CD4-positive, alpha-beta T cell (primary cell): ENCODE results near the gene HELZ. TPM values are rescaled to one million over a fixed set of nuclear protein-coding genes. Genes with fewer than 3 reads are reported as not detected.

ENCODE experiments used
- ATAC-seq: fragments of 200-7000 bp; cut with Tn5 transposase; one replicate; pipeline ENCODE4 v1.10.0; 2022; ENCODE audit warnings: mild to moderate bottlenecking; ENCODE audit not compliant: poor library complexity
- CTCF ChIA-PET: fragments of 350-600 bp; sonication (Branson Sonifier 250); formaldehyde crosslinking; loops from one replicate; lab custom pipeline; 2021; ENCODE audit warnings: antibody characterized with exemption, inconsistent platforms; lab: Charles Lee
- POLR2A ChIA-PET: fragments of 350-600 bp; sonication (Branson Sonifier 250); formaldehyde crosslinking; loops from one replicate; lab custom pipeline; 2021; ENCODE audit warnings: antibody characterized with exemption, inconsistent platforms; lab: Charles Lee
- DNase-seq, 14 experiments: peaks; one replicate each; pipeline ENCODE4 v3.0.0-alpha.2; 2013 to 2020; ENCODE audit warnings: mixed read lengths in 2 of 14
- H3K27ac ChIP-seq, 2 donors: one replicate each; pipeline versions ENCODE4 v1.5.1 to v1.7.0; 2013; ENCODE audit warnings: low read length in 2 of 2, low read depth in 1 of 2, mild to moderate bottlenecking in 1 of 2
- H3K27me3 ChIP-seq, 2 experiments: 1 replicate in 1 of 2; 2 replicates in 1 of 2; pipeline versions ENCODE4 v1.6.1 to v1.7.0; 2013; ENCODE audit warnings: low read length in 2 of 2, control low read depth in 1 of 2, mild to moderate bottlenecking in 1 of 2, moderate library complexity in 1 of 2; ENCODE audit not compliant: insufficient read depth in 2 of 2, control insufficient read depth in 1 of 2
- H3K36me3 ChIP-seq: one replicate; pipeline ENCODE4 v1.6.1; 2013; ENCODE audit warnings: low read length, control low read depth; ENCODE audit not compliant: insufficient read depth
- H3K4me1 ChIP-seq: one replicate; pipeline ENCODE4 v1.6.1; 2013; ENCODE audit warnings: low read length, control low read depth; ENCODE audit not compliant: insufficient read depth
- H3K4me3 ChIP-seq: one replicate; pipeline ENCODE4 v1.5.1; 2013; ENCODE audit warnings: mild to moderate bottlenecking, low read length, moderate library complexity
- H3K9me3 ChIP-seq, 2 experiments: 1 replicate in 1 of 2; 2 replicates in 1 of 2; pipeline versions ENCODE4 v1.6.1 to v1.7.0; 2013; ENCODE audit warnings: low read length in 2 of 2, mild to moderate bottlenecking in 2 of 2, control low read depth in 1 of 2, moderate library complexity in 1 of 2; ENCODE audit not compliant: control insufficient read depth in 1 of 2, insufficient read depth in 1 of 2
- H3K27ac Mint-ChIP-seq: one replicate; pipeline ENCODE4 v1.8.0; 2020; ENCODE audit warnings: mixed read lengths
- H3K27me3 Mint-ChIP-seq: one replicate; pipeline ENCODE4 v1.8.0; 2021; ENCODE audit warnings: mixed read lengths
- H3K36me3 Mint-ChIP-seq: one replicate; pipeline ENCODE4 v1.8.0; 2021; ENCODE audit warnings: low read depth, mixed read lengths
- H3K4me1 Mint-ChIP-seq: one replicate; pipeline ENCODE4 v1.8.0; 2021; ENCODE audit warnings: low read depth, mixed read lengths
- H3K4me3 Mint-ChIP-seq: one replicate; pipeline ENCODE4 v1.8.0; 2020; ENCODE audit warnings: mild to moderate bottlenecking, mixed read lengths
- H3K9me3 Mint-ChIP-seq: one replicate; pipeline ENCODE4 v1.8.0; 2020; ENCODE audit warnings: mixed read lengths
- CTCF ChIP-seq: fragments of 200-600 bp; IDR thresholded peaks from one replicate; pipeline ENCODE4 v1.8.0; 2022; ENCODE audit warnings: antibody characterized with exemption, mild to moderate bottlenecking
- intact Hi-C, 2 experiments: fragments of 100-400 bp; cut with DNase I in 1 of 2; cut with micrococcal nuclease in 1 of 2; formaldehyde crosslinking; loops; one replicate each; pipeline versions ENCODE4 v1.15.1 to v1.9.0; 2023 to 2025; cut with DNase I, micrococcal nuclease
- total RNA-seq, 174 experiments: library from RNA in 2 of 174; stranded (reverse) in 2 of 174; gene quantifications; one replicate each; pipeline ENCODE4 v1.2.3 and lab custom pipeline; 2021 to 2026

The HELZ gene
- total RNA-seq, 2 experiments from 2014 or later, result 94.8 to 107 TPM

- Histone ChIP-seq H3K4me3 (peak overlapping the region; percentile 94), H3K4me1 (peaks cover 36% of the 10 kb centered on the region), H3K27me3 (no peaks in the 10 kb centered on the region), H3K27ac (peak overlapping the region; percentile 37 to 74), H3K9me3 (no peaks in the 10 kb centered on the region), H3K36me3 (peaks cover 16% of the 10 kb centered on the region)
- ATAC-seq, result peak; percentile 22
- peak in 4 of 14 experiments; percentile 8 to 35 (median 10) for DNase-seq
- peaks cover 54% of the 10 kb centered on the region for H3K4me1 Mint-ChIP-seq
- CTCF ChIA-PET, result interaction anchor here (0.7 to 2.0 kb wide), 3 partner anchors 14 to 49 kb away, joined by 3 to 9 read pairs (median 3); no protein-coding TSS in a partner anchor
- peak overlapping the region; percentile 97 for H3K4me3 Mint-ChIP-seq
- POLR2A ChIA-PET, result interaction anchor here (0.6 to 1.5 kb wide), 8 partner anchors 11 to 196 kb away, joined by 3 to 6 read pairs (median 3); partner anchors contain the start of gene PITPNC1
- peak overlapping the region; percentile 89 for H3K27ac Mint-ChIP-seq
- H3K36me3 Mint-ChIP-seq, result peaks cover 44% of the 10 kb centered on the region
- no peaks in the 10 kb centered on the region for H3K27me3 Mint-ChIP-seq
- intact Hi-C loops, result loop anchor here in 1 of 2 experiments (5.0 kb wide), 2 partner anchors 118 to 468 kb away; no protein-coding TSS in a partner anchor
- no peaks in the 10 kb centered on the region for H3K9me3 Mint-ChIP-seq
- no peak for TF ChIP-seq CTCF
Observed at GRCh38 chr17:67244431-67245072, 444 bp downstream of the HELZ start.

GRCh38 chr17:67243284-67243683 lies 1.7 kb downstream of the HELZ start:
- H3K9me3 ChIP-seq, result no peaks in the 10 kb centered on the region
- ATAC-seq (no peak), DNase-seq (no peak)
- Mint-ChIP-seq H3K9me3 (no peaks in the 10 kb centered on the region), H3K4me1 (peaks cover 64% of the 10 kb centered on the region), H3K4me3 (peak overlapping the region; percentile 97), H3K36me3 (peaks cover 57% of the 10 kb centered on the region), H3K27me3 (no peaks in the 10 kb centered on the region), H3K27ac (peak overlapping the region; percentile 89)
- H3K4me3 ChIP-seq, result no peak overlapping the region
- no peaks in the 10 kb centered on the region for H3K27me3 ChIP-seq
- intact Hi-C loops, result no loop called here
- peaks cover 33% of the 10 kb centered on the region for H3K4me1 ChIP-seq
- ChIA-PET CTCF (no interaction called here), POLR2A (no interaction called here)
- peaks cover 29% of the 10 kb centered on the region for H3K36me3 ChIP-seq
- no peak for TF ChIP-seq CTCF
- H3K27ac ChIP-seq, result no peak overlapping the region

GRCh38 chr17:67241719-67242341 lies 3.2 kb downstream of the HELZ start:
- POLR2A ChIA-PET, result no interaction called here
- no peak for TF ChIP-seq CTCF
- Mint-ChIP-seq H3K4me3 (peak overlapping the region; percentile 5), H3K4me1 (peaks cover 57% of the 10 kb centered on the region), H3K27me3 (no peaks in the 10 kb centered on the region), H3K9me3 (no peaks in the 10 kb centered on the region), H3K27ac (no peak overlapping the region), H3K36me3 (peaks cover 71% of the 10 kb centered on the region)
- Histone ChIP-seq H3K4me3 (no peak overlapping the region), H3K27me3 (no peaks in the 10 kb centered on the region), H3K36me3 (peaks cover 41% of the 10 kb centered on the region), H3K9me3 (no peaks in the 10 kb centered on the region), H3K27ac (no peak overlapping the region), H3K4me1 (peaks cover 19% of the 10 kb centered on the region)
- intact Hi-C loops, result no loop called here
- no peak for ATAC-seq
- DNase-seq, result no peak
- CTCF ChIA-PET, result no interaction called here
